HG03139 (cell line): Measurements from ENCODE around the gene DGCR6L.
"Not testable (repeated sequence)": the region's sequence is repeated elsewhere in the genome, so short reads cannot be mapped to it uniquely, and the experiment has no call there.

Source experiments
- ATAC-seq: cut with Tn5 transposase; IDR thresholded peaks from one replicate; pipeline ENCODE4 v1.9.1; 2021; ENCODE audit not compliant: unreplicated experiment

DGCR6L gene

GRCh38 chr22:20277936-20278635, 41.8 kb downstream of the DGCR6L start:
- ATAC-seq = not testable (repeated sequence)

- ATAC-seq = no peak
These were observed 43.4 kb downstream of the DGCR6L start for GRCh38 chr22:20276468-20276867.

GRCh38 chr22:20275836-20276235, 44.0 kb downstream of the DGCR6L start:
- no peak for ATAC-seq

- not testable (repeated sequence) for ATAC-seq
These were observed 44.5 kb downstream of the DGCR6L start for GRCh38 chr22:20275325-20275724.

- ATAC-seq = not testable (repeated sequence)
These were observed 45.5 kb downstream of the DGCR6L start for GRCh38 chr22:20274374-20274773.

- no peak for ATAC-seq
These were observed 46.1 kb downstream of the DGCR6L start for GRCh38 chr22:20273758-20274181.

GRCh38 chr22:20272700-20273099, 47.2 kb downstream of the DGCR6L start:
- ATAC-seq = no peak

- no peak for ATAC-seq
These were observed 47.7 kb downstream of the DGCR6L start for GRCh38 chr22:20272174-20272573.

- no peak for ATAC-seq
These were observed 48.5 kb downstream of the DGCR6L start for GRCh38 chr22:20271114-20271994.

- ATAC-seq = not testable (repeated sequence)
These were observed 49.4 kb downstream of the DGCR6L start for GRCh38 chr22:20270190-20271113.

GRCh38 chr22:20269673-20270072, 50.2 kb downstream of the DGCR6L start:
- ATAC-seq = not testable (repeated sequence)

GRCh38 chr22:20269201-20269600, 50.7 kb downstream of the DGCR6L start:
- not testable (repeated sequence) for ATAC-seq

- no peak for ATAC-seq
These were observed 51.4 kb downstream of the DGCR6L start, which contains the start of gene RTN4R for GRCh38 chr22:20268279-20269012. TSS of gene RTN4R (minus strand) at chr22:20268318. CDS start at chr22:20268092, 226 bp downstream.

- ATAC-seq = no peak
These were observed 52.2 kb downstream of the DGCR6L start for GRCh38 chr22:20267441-20268278.

GRCh38 chr22:20266667-20267440, 53.0 kb downstream of the DGCR6L start:
- ATAC-seq = not testable (repeated sequence)

GRCh38 chr22:20265772-20266666, 53.8 kb downstream of the DGCR6L start:
- ATAC-seq = not testable (repeated sequence)
